Stimulated activated CD8-positive, alpha-beta memory T cell treated with anti-CD3 and anti-CD28 coated beads, Interleukin-12 subunit alpha, Interleukin-12 subunit beta, amount 100 ng/mL, for 4 hours (primary cell): ENCODE measurements around the gene TBX4.

Experiments
- DNase-seq: peaks from one replicate; pipeline ENCODE4 v3.0.0-alpha.2; 2020; ENCODE audit warnings: low read depth

The TBX4 gene

GRCh38 chr17:61454381-61455323 is 2.4 kb downstream of the TBX4 start:
- no peak for DNase-seq

- DNase-seq: no peak
These were observed 3.3 kb downstream of the TBX4 start for GRCh38 chr17:61455324-61456060.

DNA sequence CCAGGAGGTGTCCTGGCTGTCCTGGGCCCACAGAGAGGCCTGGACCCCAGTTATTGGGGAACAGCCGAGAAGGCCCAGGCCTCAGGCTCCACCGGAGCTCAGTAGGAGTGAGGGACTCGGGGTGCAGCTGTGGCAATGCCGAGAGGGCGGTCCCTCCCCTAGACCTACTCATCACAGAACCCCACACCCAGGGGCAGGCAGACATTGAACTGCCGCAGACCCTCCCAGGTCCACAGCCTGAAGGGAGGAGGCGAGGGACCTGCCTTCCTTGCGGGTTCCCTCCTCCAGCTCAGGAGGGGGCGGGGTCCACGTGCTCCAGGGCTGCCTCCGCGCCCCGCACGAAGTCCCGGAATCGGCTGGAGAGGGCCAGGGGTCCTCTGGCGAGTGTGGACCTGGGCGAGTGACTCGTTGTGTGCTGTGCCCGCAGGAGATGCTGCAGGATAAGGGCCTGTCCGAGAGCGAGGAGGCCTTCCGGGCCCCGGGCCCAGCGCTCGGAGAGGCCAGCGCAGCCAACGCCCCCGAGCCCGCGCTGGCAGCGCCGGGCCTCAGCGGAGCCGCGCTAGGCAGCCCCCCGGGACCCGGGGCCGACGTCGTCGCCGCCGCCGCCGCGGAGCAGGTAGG is 3.9 kb downstream of the TBX4 start:
- no peak for DNase-seq

- DNase-seq: no peak
These were observed 4.5 kb downstream of the TBX4 start for GRCh38 chr17:61456688-61457225.

DNA sequence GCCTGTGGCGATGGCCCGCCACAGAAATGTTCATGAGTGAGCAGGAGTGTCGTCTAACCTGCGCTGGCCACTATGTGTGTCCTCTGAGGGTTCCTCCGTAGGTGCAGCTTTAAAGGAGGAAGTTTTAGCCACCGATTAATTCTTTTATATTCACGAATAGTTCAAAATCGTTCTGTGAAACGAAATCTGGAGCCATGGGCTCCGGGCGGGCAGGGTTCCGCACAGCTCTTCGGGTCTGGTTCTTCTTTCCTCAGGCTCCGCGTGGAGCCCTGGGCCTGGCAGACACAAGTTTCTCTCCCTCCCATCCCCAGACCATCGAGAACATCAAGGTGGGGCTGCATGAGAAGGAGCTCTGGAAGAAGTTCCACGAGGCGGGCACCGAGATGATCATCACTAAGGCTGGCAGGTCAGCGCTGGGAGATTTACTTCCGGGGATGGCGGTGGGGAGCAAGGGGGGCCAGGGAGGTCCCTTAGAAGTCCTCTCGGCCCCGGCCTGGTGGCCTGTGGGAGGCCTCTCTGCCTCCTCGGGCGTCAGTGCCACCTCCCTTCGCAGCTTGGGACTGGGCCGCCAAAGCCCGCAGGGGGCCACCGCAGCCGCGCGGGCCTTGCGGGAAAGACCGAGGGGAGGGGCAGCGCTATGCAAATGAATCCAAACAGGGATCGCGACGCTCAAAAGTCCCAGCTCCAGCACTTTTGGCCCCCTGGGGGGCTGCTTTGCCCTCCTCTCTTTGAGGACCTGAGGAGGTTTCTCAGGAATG is 5.2 kb downstream of the TBX4 start:
- no peak for DNase-seq

DNA sequence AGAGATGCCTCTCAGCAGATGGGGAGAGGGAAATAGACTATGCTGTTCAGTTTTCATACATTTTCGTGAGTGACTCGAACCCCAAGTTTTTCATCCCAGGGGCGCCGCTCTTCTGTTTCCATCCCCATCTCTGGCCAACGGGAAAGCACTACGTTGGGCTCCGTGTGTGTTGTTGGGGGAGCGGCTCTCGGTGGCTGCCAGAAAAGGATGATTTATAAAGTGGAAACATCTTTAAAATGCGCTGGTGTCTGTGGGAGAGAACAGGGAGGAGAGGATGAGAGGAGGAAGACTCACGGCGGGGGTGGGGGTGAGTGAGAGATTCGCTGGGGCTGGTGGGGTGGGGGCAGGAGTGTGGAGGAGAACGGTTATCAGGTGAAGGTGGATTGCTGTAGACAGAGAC is 5.8 kb downstream of the TBX4 start:
- DNase-seq: no peak

GRCh38 chr17:61458421-61459141 is 6.4 kb downstream of the TBX4 start:
- DNase-seq: no peak

- no peak for DNase-seq
These were observed 7.1 kb downstream of the TBX4 start for GRCh38 chr17:61459142-61459809.

GRCh38 chr17:61459939-61460718 is 7.9 kb downstream of the TBX4 start:
- DNase-seq: no peak

DNA sequence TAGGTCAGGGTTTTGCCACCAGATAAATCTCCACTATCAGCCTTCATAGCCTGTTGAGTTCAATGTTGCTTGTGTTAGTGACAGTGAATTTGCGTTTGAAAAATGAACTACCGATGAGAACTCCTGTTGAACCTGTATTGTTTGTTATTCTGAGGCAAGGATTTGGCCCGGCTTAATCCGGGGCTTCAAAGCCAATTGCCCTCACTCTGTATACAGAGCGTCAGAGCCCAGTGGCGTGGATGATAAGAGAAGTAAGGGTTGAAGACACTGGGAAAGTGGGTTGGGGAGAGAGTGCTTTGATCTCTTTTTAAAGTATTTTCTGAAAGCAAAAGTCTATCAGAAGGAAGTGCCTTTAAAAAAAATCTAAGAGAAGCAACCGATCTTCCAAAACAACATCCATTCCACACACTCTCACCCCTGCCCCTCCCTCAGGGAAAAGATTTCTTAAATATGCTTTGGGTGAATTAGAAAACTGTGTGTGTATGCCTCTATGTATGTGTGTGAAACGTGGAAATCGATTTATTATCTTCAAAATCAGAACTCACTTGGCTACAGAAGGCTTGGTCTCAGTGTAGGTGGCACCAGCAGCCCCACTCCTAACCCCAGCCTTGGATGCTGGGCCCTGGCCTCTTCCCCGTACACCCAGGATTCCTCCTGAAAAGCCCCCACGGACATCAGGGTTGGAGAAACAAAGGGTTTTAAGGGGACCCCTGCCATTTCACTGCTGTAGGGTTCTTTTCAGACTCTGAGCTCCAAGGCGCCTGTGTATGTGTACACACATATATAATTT is 8.8 kb downstream of the TBX4 start:
- DNase-seq: no peak

DNA sequence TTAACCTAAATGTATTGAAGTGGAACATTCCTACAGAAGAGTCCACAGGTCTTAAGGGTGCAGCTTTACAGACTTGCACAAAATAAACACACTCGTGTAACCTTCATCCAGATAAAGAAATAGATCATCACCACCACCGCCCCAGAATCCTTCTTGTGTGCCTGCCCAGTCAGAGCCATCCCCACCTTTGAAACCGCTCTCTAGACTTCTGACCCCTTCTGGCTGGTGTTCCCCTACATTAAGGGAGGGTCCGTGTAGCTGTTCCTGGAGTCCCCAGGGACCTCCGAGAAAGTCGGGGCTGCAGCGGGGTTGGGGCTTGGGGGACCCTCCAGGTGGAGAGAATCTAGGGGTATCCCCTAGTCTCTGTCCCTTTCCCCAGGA is 9.4 kb downstream of the TBX4 start:
- DNase-seq: no peak

- no peak for DNase-seq
These were observed 9.9 kb downstream of the TBX4 start for GRCh38 chr17:61461967-61462718.

GRCh38 chr17:61462719-61463315 is 10.6 kb downstream of the TBX4 start:
- no peak for DNase-seq

- DNase-seq: no peak
These were observed 11.3 kb downstream of the TBX4 start for GRCh38 chr17:61463316-61464129.

DNA sequence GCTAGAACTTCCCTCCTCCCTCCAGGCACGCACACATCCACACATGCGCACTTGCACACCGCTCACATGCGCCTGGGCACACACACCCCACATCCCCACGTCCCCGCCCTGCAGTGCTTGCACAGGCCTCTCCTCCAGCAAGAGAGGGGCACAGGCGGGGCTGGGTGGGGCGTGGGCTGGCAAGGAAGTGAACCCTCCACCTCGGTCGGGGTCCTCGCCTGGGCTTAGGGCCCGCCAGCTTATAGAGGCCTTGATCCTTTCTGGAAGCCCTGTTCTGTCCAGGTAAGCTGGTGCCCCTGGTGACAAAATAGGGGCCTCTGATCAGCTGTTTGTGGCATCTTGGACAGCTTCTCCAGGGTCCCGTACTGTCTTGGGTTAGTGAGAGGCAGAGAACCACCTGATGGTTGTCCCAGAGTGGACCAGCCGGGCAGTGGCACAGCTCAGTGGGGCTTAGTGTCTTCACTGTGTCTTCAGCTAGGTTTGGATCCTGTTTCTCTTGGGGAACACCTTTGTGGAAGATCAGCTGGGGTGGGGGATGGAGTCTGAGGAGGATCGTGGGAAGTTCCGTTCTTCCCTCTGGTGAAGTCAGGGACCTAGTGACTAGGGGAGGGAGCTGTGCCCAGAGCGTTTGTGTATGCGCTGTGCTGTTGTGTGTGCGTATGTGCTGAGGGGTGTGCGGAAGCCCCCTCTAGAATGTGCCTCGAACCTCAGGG is 12.1 kb downstream of the TBX4 start:
- DNase-seq: no peak

- no peak for DNase-seq
These were observed 12.6 kb downstream of the TBX4 start for GRCh38 chr17:61464843-61465180.
